Measurements from ENCODE around the gene SWSAP1.
"Not testable (repeated sequence)": the region's sequence is repeated elsewhere in the genome, so short reads cannot be mapped to it uniquely, and the experiment has no call there.

Gene SWSAP1, protein sequence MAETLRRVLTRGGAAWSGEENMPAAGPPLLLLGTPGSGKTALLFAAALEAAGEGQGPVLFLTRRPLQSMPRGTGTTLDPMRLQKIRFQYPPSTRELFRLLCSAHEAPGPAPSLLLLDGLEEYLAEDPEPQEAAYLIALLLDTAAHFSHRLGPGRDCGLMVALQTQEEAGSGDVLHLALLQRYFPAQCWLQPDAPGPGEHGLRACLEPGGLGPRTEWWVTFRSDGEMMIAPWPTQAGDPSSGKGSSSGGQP

DNA sequence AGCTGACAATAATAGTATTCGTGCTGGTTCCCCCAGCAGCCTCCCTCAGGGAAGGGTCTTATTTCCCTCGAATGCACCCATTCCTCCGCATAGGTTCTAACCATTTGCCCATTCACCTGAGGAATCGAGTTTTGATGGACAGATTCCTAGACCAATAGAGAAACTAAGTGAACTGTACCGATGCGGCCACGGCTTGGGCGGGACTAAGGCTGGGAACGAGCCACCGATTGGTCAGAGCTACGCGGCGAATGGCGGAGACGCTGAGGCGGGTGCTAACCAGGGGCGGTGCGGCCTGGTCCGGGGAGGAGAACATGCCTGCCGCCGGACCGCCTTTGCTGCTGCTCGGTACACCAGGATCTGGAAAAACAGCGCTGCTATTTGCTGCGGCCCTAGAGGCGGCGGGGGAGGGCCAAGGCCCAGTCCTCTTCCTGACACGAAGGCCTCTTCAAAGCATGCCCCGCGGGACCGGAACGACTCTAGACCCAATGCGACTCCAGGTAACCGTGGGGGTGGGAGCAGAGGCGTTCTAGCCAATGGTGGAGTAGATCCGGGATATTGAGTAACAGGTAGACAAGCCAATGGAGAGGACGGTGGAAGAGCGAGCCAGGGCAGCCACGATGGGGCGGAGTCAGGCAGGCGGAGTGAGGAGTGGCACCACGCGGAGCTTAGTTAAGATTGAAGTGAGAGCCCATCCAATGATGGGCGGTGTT is at the start of gene SWSAP1:
SWSAP1 (plus strand) TSS at position 234 of the 710 bp plus-strand sequence; CDS start at position 249, 15 bp downstream.
- Histone ChIP-seq H3K4me1 (ENCODE audit: control insufficient read depth, insufficient read depth, low read length) (peaks cover 2% of the 10 kb centered on the region), H3K9me3 (ENCODE audit: control insufficient read depth, insufficient read depth, low read length) (no peaks in the 10 kb centered on the region), H3K4me3 (ENCODE audit: low read depth, low read length) (peak within 1 kb of the TSS; percentile 84), H3K27me3 (ENCODE audit: control insufficient read depth, insufficient read depth, low read length) (no peaks in the 10 kb centered on the region), H3K36me3 (ENCODE audit: control insufficient read depth, insufficient read depth, low read length) (peaks cover 6% of the 10 kb centered on the region), H3K9ac (ENCODE audit: low read depth, low read length) (peak within 1 kb of the TSS; percentile 88)

DNA sequence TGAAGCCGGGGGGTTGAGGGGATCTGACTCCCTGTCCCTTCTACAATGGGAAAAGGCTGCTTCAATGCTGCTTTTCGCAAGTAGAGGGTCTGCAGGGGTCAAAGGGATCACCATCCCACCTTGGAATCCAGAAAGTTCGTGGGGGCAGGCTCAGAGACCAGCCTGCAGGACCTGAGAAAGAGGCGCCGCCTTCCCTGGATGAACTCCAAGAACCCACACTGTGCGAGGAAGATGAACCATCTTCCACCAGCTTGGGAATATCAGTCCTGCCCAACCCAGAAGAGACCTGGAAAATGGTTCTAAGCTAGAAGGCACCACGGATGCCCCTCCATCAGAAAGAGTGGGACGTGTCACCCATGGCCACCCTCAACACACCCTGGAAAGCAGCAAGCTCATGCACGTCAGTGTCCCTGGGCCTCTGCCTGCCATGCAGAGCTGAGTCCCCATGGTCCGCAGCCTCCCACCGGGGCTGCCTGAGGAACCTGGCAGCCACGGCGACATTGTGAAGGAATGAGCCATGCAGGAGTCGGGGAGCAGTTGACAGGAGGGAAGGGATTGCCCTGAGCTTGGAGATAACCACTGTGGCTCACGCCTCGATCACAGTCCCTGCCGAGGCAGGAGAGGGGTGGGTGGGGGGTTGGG is 49.6 kb upstream of the SWSAP1 start:
- Histone ChIP-seq H3K27me3 (ENCODE audit: control insufficient read depth, insufficient read depth, low read length) (no peaks in the 10 kb centered on the region), H3K9ac (ENCODE audit: low read depth, low read length) (no peak overlapping the region), H3K4me3 (ENCODE audit: low read depth, low read length) (no peak overlapping the region), H3K9me3 (ENCODE audit: control insufficient read depth, insufficient read depth, low read length) (no peaks in the 10 kb centered on the region), H3K36me3 (ENCODE audit: control insufficient read depth, insufficient read depth, low read length) (no peaks in the 10 kb centered on the region), H3K4me1 (ENCODE audit: control insufficient read depth, insufficient read depth, low read length) (peaks cover 4% of the 10 kb centered on the region)

DNA sequence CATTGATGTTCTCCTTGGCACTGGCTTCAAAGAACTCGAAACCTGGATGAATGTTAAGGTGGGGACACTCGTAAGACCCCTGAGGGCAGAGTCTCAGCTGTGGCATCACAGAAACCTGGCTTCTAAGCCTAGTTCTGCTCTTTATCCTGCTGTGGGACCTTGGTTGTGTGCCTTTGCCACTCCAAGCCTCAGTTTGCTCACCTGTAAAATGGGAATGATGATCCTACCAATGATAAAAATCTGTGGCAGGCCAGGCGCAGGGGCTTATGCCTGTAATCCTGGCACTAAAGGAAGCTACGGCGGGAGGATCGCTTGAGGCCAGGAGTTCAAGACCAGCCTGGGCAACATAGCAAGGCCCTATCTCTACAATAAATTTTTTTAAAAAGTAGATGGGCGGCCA is 48.9 kb upstream of the SWSAP1 start:
- no peaks in the 10 kb centered on the region for H3K27me3 ChIP-seq (ENCODE audit: control insufficient read depth, insufficient read depth, low read length)
- no peaks in the 10 kb centered on the region for H3K36me3 ChIP-seq (ENCODE audit: control insufficient read depth, insufficient read depth, low read length)
- peaks cover 4% of the 10 kb centered on the region for H3K4me1 ChIP-seq (ENCODE audit: control insufficient read depth, insufficient read depth, low read length)
- no peaks in the 10 kb centered on the region for H3K9me3 ChIP-seq (ENCODE audit: control insufficient read depth, insufficient read depth, low read length)
- no peak overlapping the region for H3K4me3 ChIP-seq (ENCODE audit: low read depth, low read length)
- H3K9ac ChIP-seq (ENCODE audit: low read depth, low read length) = no peak overlapping the region

GRCh38 chr19:11330127-11330526 is 44.3 kb upstream of the SWSAP1 start:
- Histone ChIP-seq H3K9ac (ENCODE audit: low read depth, low read length) (no peak overlapping the region), H3K9me3 (ENCODE audit: control insufficient read depth, insufficient read depth, low read length) (no peaks in the 10 kb centered on the region), H3K4me1 (ENCODE audit: control insufficient read depth, insufficient read depth, low read length) (no peaks in the 10 kb centered on the region), H3K36me3 (ENCODE audit: control insufficient read depth, insufficient read depth, low read length) (peaks cover 3% of the 10 kb centered on the region), H3K27me3 (ENCODE audit: control insufficient read depth, insufficient read depth, low read length) (no peaks in the 10 kb centered on the region), H3K4me3 (ENCODE audit: low read depth, low read length) (no peak overlapping the region)

GRCh38 chr19:11331502-11331901 is 43.0 kb upstream of the SWSAP1 start:
- no peaks in the 10 kb centered on the region for H3K4me1 ChIP-seq (ENCODE audit: control insufficient read depth, insufficient read depth, low read length)
- H3K36me3 ChIP-seq (ENCODE audit: control insufficient read depth, insufficient read depth, low read length) = peaks cover 11% of the 10 kb centered on the region
- H3K9me3 ChIP-seq (ENCODE audit: control insufficient read depth, insufficient read depth, low read length) = no peaks in the 10 kb centered on the region
- no peak overlapping the region for H3K4me3 ChIP-seq (ENCODE audit: low read depth, low read length)
- H3K27me3 ChIP-seq (ENCODE audit: control insufficient read depth, insufficient read depth, low read length) = no peaks in the 10 kb centered on the region
- no peak overlapping the region for H3K9ac ChIP-seq (ENCODE audit: low read depth, low read length)

DNA sequence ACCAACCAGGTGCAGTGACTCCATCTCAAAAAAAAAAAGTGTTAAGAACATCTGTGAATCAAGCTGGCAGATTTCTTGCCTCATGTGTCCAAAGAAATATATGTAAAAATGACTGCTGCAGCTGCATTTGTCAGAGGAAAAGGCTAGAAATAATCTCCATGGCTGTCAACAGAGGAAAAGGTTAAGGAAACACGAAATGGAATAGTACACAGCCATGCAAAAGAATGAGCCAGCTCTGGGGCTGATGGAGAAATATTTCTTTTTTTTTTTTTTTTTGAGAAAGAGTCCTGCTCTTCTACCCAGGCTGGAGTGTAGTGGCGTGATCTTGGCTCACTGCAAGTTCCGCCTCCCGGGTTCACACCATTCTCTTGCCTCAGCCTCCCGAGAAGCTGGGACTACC is 41.6 kb upstream of the SWSAP1 start:
- no peak overlapping the region for H3K4me3 ChIP-seq (ENCODE audit: low read depth, low read length)
- no peak overlapping the region for H3K9ac ChIP-seq (ENCODE audit: low read depth, low read length)
- H3K9me3 ChIP-seq (ENCODE audit: control insufficient read depth, insufficient read depth, low read length) = no peaks in the 10 kb centered on the region
- H3K4me1 ChIP-seq (ENCODE audit: control insufficient read depth, insufficient read depth, low read length) = no peaks in the 10 kb centered on the region
- no peaks in the 10 kb centered on the region for H3K27me3 ChIP-seq (ENCODE audit: control insufficient read depth, insufficient read depth, low read length)
- H3K36me3 ChIP-seq (ENCODE audit: control insufficient read depth, insufficient read depth, low read length) = peaks cover 12% of the 10 kb centered on the region

GRCh38 chr19:11333838-11334237 is 40.6 kb upstream of the SWSAP1 start:
- not testable (repeated sequence) for H3K9ac ChIP-seq (ENCODE audit: low read depth, low read length); H3K9me3 ChIP-seq (ENCODE audit: control insufficient read depth, insufficient read depth, low read length); H3K27me3 ChIP-seq (ENCODE audit: control insufficient read depth, insufficient read depth, low read length); H3K4me1 ChIP-seq (ENCODE audit: control insufficient read depth, insufficient read depth, low read length); H3K4me3 ChIP-seq (ENCODE audit: low read depth, low read length)
- H3K36me3 ChIP-seq (ENCODE audit: control insufficient read depth, insufficient read depth, low read length) = peaks cover 12% of the 10 kb centered on the region

GRCh38 chr19:11335449-11336146 is 38.9 kb upstream of the SWSAP1 start:
- no peak overlapping the region for H3K9ac ChIP-seq (ENCODE audit: low read depth, low read length)
- peaks cover 12% of the 10 kb centered on the region for H3K36me3 ChIP-seq (ENCODE audit: control insufficient read depth, insufficient read depth, low read length)
- no peaks in the 10 kb centered on the region for H3K27me3 ChIP-seq (ENCODE audit: control insufficient read depth, insufficient read depth, low read length)
- H3K4me1 ChIP-seq (ENCODE audit: control insufficient read depth, insufficient read depth, low read length) = no peaks in the 10 kb centered on the region
- H3K9me3 ChIP-seq (ENCODE audit: control insufficient read depth, insufficient read depth, low read length) = no peaks in the 10 kb centered on the region
- no peak overlapping the region for H3K4me3 ChIP-seq (ENCODE audit: low read depth, low read length)

DNA sequence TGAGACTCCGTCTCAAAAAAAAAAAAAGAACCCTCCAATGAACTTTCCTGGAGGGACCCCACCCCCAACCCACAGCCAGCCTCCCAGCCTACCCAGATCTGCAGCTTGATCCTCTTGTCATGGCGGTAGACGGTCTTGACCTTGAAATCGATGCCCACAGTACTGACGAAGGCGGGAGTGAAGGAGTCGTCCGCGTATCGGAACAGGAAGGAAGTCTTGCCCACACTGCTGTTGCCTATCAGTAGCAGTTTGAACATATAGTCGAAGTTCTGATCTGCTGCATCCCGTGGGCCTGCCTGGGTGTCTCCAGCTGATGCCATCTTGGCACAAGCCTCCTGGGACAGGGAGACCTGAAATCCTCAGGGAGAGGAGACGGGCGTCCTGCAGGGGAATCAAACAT is 37.4 kb upstream of the SWSAP1 start:
- Histone ChIP-seq H3K9me3 (ENCODE audit: control insufficient read depth, insufficient read depth, low read length) (no peaks in the 10 kb centered on the region), H3K27me3 (ENCODE audit: control insufficient read depth, insufficient read depth, low read length) (no peaks in the 10 kb centered on the region), H3K4me3 (ENCODE audit: low read depth, low read length) (no peak overlapping the region), H3K36me3 (ENCODE audit: control insufficient read depth, insufficient read depth, low read length) (peaks cover 12% of the 10 kb centered on the region), H3K9ac (ENCODE audit: low read depth, low read length) (no peak overlapping the region), H3K4me1 (ENCODE audit: control insufficient read depth, insufficient read depth, low read length) (no peaks in the 10 kb centered on the region)

GRCh38 chr19:11338121-11338520 is 36.3 kb upstream of the SWSAP1 start:
- Histone ChIP-seq H3K4me1 (ENCODE audit: control insufficient read depth, insufficient read depth, low read length) (no peaks in the 10 kb centered on the region), H3K36me3 (ENCODE audit: control insufficient read depth, insufficient read depth, low read length) (peaks cover 12% of the 10 kb centered on the region), H3K9ac (ENCODE audit: low read depth, low read length) (no peak overlapping the region), H3K27me3 (ENCODE audit: control insufficient read depth, insufficient read depth, low read length) (no peaks in the 10 kb centered on the region), H3K4me3 (ENCODE audit: low read depth, low read length) (no peak overlapping the region), H3K9me3 (ENCODE audit: control insufficient read depth, insufficient read depth, low read length) (no peaks in the 10 kb centered on the region)

- H3K9ac ChIP-seq (ENCODE audit: low read depth, low read length) = no peak overlapping the region
- peak overlapping the region; percentile 64 for H3K4me3 ChIP-seq (ENCODE audit: low read depth, low read length)
- H3K9me3 ChIP-seq (ENCODE audit: control insufficient read depth, insufficient read depth, low read length) = no peaks in the 10 kb centered on the region
- H3K4me1 ChIP-seq (ENCODE audit: control insufficient read depth, insufficient read depth, low read length) = no peaks in the 10 kb centered on the region
- peaks cover 12% of the 10 kb centered on the region for H3K36me3 ChIP-seq (ENCODE audit: control insufficient read depth, insufficient read depth, low read length)
- H3K27me3 ChIP-seq (ENCODE audit: control insufficient read depth, insufficient read depth, low read length) = no peaks in the 10 kb centered on the region
These were observed 35.8 kb upstream of the SWSAP1 start for GRCh38 chr19:11338569-11339253.
